NCI-H748 (cell line): ENCODE results near the gene GXYLT1.
"Not testable (repeated sequence)": the region's sequence is repeated elsewhere in the genome, so short reads cannot be mapped to it uniquely, and the experiment has no call there.

ENCODE experiments used
- DNase-seq: peaks from one replicate; lab custom pipeline; 2025; ENCODE audit not compliant: unreplicated experiment; lab: John Stamatoyannopoulos, UW

GXYLT1 gene

DNA sequence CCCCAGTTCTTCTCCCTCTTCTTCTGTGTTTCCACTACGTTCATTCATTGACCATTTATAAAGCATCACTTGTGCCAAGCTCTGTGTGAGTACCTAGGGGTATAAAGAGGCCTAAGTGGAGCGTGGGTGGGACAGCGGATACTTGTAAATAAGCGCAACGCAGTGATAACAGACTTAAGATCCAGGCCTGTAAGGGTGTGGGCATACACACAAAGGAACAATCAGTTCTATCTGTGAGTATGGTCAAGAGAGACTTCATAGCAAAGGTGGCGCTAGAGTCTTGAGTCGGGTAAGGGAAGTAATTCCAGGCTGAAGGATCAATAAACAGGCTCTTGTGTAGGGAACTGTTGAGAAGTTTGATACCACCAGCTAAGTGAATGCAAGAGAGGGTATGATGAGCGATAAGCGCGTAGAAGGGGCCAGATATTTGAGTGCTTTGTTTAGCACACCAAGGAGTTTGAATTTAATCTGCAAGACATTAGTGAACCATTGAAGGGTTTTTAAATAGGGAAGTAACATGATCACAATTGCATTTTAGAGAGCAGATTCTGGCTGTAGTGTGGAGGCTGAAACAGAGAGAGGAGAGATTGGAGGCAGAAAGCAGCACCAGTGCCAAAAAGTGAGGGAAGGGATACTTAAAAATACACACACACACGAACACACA lies 1.0 kb upstream of the GXYLT1 start:
- peak; percentile 50 for DNase-seq

DNA sequence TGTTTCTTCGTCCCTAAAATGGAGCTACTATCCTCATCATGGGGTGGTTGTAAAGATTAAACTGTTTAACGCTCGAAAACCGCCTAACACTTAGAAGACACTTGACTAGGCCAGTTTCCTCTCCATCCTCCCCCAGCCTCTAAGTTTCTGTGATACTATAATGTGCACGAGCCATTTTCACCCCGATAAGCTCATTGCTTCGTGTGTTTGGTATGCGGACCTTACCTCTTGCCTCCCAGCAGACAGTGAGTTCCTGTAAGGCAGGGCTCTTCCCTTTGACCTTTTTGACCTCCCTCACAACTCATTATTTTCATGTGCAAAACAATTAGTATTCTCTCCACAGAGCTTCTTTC lies 499 bp upstream of the GXYLT1 start:
- no peak for DNase-seq

DNA sequence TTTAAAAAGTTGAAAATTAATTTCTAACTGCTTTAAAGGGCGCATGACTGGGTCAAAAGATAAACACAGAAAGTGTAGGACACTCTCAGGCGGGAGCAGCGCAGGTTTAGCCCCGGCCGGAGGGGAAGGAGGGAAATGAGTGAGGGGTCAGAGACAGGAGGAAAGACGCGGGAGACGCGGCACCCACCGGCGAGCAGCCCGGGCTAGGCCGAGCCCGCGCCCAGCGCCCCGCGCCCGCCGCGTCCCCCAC lies 591 bp downstream of the GXYLT1 start:
- DNase-seq, result no peak

DNA sequence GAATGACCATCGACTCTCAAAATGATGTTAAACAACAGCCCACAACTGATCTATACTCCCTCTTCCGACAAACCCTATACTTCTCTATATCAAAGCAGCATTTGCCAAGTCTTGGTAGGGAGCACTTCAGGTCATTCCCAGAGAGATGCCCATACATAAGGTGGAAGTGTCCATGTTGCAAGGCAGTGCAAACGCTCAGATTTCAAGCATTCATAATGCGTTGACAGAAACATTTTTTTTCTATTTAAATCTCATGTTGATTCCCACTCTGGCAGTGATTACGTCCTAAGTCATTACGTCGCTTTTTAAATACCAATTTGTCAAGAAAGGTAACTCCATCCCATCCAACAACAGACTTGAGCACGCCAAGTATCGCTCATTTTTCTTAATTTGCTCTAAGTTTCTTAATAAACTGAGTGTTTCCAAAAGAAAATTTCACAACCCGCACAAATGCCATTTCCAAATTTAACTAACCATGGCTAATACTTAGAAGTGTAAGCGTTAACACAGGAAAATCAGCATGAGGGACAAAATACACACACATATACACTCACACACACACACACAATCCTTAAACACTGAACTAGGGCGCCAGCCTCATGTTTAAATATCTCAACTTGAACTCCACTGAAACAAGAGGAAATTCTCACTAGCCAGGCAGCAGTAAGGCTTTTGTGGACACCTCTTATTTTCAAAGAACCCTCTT lies 1.1 kb downstream of the GXYLT1 start:
- DNase-seq, result peak; percentile 47

DNA sequence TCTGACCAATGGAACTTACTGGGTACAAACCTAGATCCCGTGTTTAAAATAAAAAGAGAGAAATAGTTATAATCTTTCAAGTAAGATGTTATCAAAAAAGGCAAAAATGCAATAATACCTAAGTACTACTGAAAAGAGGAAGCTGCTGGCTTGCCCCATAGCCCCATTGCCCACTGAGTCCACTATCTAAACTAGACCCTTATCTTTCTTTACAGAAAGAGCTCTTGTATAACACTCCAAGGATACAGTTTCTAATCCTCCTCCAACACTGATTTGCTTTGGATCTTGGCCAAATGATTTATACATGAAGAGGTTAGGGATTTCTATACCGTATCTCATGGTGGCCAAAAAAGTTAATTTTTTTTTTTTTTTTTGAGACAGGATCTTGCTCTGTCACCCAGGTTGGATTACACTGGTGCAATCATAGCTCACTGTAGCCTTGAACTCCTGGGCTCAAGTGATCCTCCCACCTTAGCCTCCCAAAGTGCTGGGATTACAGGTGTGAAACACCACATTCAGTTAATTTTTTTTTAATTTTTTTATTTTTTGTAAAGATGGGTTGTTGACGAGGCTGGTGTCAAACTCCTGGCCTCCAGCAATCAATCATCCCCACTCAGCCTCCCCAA lies 2.6 kb downstream of the GXYLT1 start:
- no peak for DNase-seq

DNA sequence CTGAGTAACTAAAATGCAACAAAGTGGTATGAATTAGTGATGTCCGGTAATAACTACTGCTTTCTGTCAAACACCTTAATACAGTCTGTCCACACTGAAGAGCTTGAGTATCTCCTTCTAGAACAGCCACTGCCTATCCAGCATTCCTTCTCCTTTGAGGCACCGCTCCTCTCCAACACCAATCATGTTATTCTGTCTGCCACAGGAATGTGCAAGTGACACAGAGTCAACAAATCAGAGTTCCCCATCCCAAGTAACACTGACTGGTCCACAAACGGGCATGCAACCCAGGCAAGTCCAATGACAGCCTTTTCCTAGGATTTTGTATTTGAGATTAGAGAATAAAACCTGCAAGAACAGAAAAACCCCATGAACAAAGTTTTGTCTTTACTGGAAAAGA lies 3.8 kb downstream of the GXYLT1 start:
- DNase-seq, result no peak

DNA sequence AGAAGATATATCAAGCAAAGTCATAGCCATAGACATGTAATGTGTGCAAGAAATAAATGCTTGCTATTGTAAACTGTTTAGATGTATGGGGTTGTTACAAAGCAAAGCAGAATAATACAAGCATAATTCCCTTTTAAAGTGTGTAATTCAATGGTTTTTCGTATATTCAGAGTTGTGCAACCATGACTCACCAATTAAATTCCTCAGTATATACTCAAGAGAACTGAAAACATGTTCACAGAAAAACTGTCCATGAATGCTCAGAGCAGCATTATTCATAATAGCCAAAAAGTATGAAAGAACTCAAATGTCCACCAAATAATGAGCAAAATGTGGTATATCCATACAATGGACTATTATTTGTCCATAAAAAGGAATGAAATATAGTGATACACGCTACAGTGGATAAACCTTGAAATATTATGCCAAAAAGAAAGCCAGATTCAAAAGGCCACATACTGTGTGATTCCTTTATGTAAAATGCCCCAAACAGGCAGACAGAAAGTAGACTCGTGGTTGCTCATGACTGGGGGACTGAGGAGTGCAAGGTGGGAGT lies 9.3 kb downstream of the GXYLT1 start:
- no peak for DNase-seq

DNA sequence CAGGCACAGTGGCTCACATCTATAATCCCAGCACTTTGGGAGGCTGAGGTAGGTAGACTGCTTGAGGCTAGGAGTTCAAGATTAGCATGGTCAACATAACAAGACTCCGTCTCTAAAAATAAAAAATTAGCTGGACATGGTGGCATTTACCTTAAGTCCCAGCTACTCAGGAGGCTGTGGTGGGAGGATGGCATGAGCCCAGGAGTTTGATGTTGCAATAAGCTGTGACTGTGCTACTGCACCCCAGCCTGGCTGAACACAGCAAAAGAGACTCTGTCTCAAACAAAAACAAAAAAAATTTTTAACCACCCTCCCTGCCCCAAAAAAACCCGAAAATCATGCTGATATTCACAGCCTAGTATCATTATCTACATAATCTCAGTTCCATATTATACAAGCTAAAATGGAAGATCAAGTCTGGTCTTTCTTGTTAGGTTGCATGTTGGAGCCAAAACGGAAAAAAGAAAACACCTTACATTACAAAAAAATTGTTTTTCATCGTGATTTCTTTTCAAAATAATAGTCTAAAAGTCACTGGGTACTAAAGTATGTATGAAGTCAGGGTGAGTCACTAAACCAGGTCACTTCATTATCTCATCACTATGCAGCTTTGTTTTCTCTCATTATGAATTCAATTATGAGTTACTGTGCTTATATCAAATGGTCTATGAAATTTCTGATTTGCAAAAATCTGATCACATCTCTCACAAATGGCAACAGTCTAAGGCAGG lies 13.8 kb downstream of the GXYLT1 start:
- no peak for DNase-seq

DNA sequence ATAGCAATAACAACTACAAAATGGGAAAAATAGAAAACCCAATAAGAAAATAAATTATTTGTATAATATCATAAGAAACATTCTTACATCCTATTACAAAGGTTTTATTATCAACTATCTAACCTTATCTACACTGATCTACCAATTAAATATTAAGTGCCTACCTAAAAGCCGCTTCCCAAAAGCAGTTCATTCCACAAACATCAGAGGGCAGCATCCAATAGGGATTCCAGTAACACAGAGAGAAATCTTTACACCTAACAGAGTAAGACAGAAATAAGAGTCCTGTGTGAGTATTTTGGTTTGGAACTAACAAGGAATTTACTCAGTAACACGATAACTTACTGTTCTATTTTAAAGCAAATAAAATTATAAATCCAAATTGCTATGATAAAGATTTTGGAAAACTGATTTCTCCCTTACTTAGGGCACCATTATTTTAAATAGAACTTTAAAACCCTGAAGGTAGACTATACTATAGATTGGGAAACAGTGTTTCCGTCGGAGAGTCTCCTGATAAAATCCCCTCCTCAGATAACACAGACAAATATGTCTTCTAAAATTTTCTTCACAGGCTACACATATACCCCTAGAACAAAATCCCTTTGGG lies 15.0 kb downstream of the GXYLT1 start:
- DNase-seq, result peak; percentile 56

DNA sequence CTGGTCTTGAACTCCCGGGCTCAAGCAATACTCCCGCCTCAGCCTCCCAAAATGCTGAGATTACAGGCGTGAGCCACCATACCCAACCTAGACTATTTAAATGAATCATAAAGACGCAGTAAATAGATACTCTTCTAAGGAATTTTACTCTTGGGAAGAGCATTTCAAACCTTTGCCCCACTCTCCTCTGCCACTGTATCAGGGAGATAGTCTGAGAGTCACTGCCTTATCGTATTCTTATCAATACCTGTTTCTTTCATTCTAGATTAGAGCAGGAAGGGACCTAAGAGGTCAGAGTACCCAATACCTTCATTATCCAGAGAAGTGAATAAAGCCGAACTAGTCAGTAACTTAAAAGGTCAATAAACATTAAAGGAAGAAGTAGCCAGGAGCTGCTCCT lies 15.8 kb downstream of the GXYLT1 start:
- DNase-seq, result no peak

DNA sequence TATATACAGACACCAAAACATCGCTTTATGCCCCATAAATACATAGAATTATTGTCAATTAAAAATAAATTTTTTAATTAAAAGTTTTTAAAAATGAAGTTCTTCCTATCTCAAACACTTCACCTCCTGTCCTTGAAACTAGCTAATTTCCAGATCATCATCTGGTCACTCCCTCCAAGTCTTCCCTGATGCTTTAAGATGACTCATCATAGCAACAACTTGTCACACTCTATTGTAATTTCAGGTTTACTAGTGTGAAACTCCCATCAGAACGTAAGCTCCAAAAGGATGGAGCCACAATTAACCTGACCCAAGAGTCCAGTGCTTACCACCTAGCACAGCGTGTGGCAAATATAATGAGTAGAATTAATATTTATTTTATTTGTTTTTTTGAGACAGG lies 16.3 kb downstream of the GXYLT1 start:
- DNase-seq, result no peak

DNA sequence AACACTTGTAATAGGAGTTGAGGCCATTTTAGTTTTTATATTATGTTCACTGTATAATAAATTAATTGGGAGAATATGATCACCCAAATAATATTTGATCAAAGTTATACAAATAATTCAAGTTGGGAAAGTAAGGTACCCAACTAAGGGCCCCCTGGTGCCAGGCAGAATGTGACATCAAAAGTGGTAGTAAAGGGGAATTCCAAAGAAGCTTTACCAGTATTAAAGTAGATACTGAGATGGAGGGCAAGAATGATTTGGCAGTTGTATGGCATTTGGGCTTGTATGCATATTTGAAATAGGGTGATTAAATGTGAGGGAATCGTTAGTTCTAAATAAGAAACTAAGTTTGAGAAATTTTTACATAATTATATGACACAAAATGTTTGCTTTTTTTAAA lies 17.7 kb downstream of the GXYLT1 start:
- DNase-seq, result no peak

DNA sequence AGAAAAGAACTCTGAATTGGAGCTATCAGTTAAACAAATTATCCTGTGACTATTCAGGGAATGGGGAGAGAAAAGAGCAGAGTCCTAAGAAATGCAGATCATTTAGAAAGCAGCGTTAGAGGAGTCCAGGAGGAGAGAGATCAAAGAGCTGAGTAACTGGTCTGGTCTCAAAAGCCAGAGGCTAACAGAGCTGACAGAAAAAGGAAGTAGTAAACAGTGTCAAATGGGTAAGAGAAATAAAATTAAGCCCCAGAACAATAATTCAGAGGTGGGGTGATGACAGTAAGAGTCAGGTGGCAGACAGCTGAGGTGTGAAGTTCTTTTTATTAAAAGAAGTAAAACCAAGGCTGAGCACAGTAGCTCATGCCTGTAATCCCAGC lies 19.3 kb downstream of the GXYLT1 start:
- DNase-seq, result no peak

DNA sequence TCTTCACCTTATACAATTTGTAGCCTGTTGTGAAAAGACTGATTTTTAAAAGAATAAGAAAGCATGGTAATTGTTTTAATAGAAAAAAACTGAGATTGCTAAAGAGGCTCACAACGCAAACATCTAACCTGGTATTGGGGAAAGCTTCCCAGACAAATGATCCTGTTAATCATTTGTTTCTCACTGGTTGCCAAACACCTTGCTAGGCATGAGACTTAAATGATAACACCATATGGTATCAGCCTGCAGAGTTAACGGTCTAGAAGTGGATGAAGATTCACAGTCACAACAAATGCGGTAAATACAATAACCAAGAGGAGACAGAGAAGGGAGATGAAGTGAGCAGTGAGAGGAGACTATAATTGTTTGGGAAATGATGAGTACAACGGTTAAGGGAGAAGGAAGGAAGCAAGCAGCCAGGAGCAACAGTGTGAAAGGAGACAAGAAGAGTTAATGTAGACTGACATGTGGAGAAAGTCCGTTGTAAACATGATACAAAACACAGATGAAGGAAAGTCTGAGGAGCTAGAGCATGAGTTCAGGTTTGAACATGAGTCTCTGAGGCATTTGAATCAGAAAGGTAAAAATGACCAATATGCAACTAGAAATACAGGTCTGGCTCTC lies 19.8 kb downstream of the GXYLT1 start:
- DNase-seq, result no peak

DNA sequence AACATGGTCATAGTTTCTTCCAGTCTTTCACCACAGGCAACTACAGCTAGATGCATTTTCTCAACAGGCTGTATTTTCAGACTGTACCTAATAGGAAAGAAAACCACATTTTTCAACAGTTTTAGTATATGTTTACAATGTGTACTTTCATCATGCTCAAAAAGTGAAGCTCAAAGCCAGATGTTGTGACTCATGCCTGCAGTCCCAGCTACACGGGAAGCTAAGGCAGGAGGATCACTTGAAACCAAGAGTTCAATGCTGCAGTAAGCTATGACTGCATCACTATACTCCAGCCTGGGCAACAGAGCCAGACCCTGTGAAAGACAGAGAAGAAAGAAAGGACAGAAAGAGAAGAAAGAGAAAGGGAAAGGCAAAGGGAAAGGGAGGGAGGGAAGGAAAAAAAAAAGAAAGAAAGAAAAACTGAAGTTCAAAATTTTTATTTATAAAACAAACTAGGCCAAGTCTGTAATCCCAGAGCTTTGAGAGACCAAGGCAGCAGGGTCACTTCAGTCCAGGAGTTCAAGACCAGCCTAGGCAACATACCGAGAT lies 25.5 kb downstream of the GXYLT1 start:
- DNase-seq, result no peak

DNA sequence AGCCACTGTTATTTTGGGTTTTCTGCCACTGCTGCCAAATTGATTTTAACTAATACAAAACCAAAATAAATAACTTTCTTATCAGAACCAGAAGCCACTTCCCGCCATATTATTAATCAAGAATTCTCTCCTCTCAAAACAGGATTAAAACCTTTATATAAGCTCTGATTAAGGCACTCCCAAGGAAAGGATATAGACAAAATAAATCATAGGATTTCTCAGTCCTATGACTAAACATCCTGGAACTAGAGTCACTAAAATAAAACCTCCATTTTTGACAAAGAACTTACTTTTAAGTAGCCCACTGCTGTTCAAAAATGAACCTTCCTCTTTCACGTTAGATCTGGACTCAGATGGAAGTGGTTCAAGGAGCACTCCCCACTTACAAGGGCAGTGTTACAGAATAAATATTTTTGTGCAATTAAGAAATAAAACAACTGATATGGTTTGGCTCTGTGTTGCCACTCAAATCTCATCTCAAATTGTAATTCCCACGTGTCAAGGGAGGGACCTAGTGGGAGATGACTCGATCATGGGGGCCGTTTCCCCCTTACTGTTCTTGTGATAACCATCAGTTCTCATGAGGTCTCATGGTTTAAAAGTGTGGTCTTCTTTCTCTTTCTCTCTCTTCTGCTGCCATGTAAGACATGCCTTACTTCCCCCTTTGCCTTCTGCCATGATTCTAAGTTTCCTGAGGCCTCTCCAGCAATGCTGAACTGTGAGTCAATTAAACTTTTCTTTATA lies 26.4 kb downstream of the GXYLT1 start:
- no peak for DNase-seq

DNA sequence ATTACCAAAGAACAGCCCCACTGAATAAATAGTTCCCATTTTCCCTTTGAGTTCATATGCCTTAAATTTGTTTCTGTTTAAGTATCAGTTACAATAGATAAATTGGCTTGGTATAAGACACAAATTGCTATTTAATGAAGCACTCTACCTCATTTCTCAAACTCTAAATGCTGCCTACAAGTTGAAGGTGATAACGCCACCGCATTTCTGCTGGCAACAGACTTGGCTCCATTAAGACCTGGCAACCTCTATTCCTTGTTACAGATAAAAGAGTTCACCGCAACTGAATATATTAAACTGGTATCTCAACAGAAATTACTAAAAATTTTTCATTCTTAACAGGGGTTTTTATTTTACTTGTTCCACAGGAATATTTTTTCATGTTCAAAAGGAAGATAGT lies 35.6 kb downstream of the GXYLT1 start:
- DNase-seq, result no peak

DNA sequence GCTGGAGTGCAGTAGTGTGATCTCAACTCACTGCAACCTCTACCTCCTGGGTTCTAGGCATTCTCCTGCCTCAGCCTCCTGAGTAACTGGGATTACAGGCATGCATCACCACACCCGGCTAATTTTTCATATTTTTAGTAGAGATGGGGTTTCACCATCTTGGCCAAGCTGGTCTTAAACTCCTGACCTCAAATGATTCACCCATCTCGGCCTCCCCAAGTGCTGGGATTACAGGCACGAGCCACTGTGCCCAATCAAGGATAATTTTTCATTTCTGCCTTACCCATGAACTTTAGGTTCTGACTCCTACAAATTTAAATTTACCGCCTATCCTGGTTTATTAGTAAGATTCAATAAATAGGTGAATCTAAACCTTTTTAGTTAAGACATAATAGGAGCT lies 37.9 kb downstream of the GXYLT1 start:
- not testable (repeated sequence) for DNase-seq

DNA sequence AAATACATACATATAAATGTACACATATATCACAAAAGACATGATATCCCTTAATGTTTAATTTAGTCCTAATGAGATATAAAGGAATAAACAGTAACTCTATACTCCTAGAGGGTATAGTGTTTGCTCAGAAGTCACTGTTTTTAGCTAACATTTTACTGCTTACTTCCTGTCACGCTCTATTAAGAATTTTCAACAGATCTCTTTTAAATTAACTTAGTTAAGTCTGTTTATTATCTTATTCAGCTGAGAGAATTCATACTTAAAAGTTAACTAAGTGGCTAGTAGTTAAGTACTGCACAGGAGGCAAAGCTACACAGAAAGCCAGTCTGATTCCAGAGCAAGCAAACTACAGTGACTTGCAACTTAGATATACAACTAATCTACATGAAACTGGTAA lies 39.9 kb downstream of the GXYLT1 start:
- no peak for DNase-seq

DNA sequence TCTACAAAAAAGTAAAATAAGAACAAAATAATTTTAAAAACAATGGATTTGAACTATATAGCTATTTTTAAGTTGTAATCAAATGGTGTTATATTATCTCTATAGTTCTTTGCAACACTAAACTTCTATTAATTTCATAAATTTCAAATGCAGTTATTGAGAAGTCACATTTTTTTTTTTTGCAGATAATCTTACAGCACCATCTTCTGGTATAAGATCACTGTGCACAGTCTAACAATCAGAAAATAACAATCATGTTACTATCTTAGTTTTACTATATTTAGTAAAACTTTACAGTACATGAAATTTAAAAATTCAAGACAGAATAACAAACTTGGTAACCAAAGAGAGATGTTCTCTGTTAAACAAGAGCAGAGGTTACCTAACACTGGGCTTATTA lies 40.6 kb downstream of the GXYLT1 start:
- DNase-seq, result no peak
